ENCODE data around the gene MUC5B.
"Not testable (repeated sequence)": the region's sequence is repeated elsewhere in the genome, so short reads cannot be mapped to it uniquely, and the experiment has no call there.

Gene MUC5B

GRCh38 chr11:1245717-1246116, 22.9 kb downstream of the MUC5B start:
- not testable (repeated sequence) for H3K9me2 ChIP-seq (ENCODE audit: low read depth, low read length); H4K20me1 ChIP-seq (ENCODE audit: insufficient read depth, low read length); H3K36me3 ChIP-seq (ENCODE audit: insufficient read depth, low read length); H3K4me1 ChIP-seq (ENCODE audit: insufficient read depth, low read length, severe bottlenecking); H3K9me3 ChIP-seq (ENCODE audit: low read length); H3K27ac ChIP-seq (ENCODE audit: low read depth, low read length, poor library complexity, severe bottlenecking); H2AFZ ChIP-seq (ENCODE audit: low read length); H3K79me2 ChIP-seq (ENCODE audit: insufficient read depth, low read length); H3K9ac ChIP-seq (ENCODE audit: low read length); H3K4me2 ChIP-seq (ENCODE audit: low read length); H3K4me3 ChIP-seq (ENCODE audit: low read depth, low read length, poor library complexity, severe bottlenecking); H3F3A ChIP-seq (ENCODE audit: insufficient read depth, low read length); H3K27me3 ChIP-seq (ENCODE audit: insufficient read depth, low read length)

- not testable (repeated sequence) for H3K9ac ChIP-seq (ENCODE audit: low read length); H4K20me1 ChIP-seq (ENCODE audit: insufficient read depth, low read length); H3K27ac ChIP-seq (ENCODE audit: low read depth, low read length, poor library complexity, severe bottlenecking); H3K4me2 ChIP-seq (ENCODE audit: low read length); H2AFZ ChIP-seq (ENCODE audit: low read length); H3K27me3 ChIP-seq (ENCODE audit: insufficient read depth, low read length); H3K4me3 ChIP-seq (ENCODE audit: low read depth, low read length, poor library complexity, severe bottlenecking); H3K4me1 ChIP-seq (ENCODE audit: insufficient read depth, low read length, severe bottlenecking); H3K9me2 ChIP-seq (ENCODE audit: low read depth, low read length); H3K36me3 ChIP-seq (ENCODE audit: insufficient read depth, low read length); H3K9me3 ChIP-seq (ENCODE audit: low read length); H3F3A ChIP-seq (ENCODE audit: insufficient read depth, low read length); H3K79me2 ChIP-seq (ENCODE audit: insufficient read depth, low read length)
Measured at GRCh38 chr11:1246301-1246700, 23.4 kb downstream of the MUC5B start.

- H3K79me2 ChIP-seq (ENCODE audit: insufficient read depth, low read length); H3K9me2 ChIP-seq (ENCODE audit: low read depth, low read length); H4K20me1 ChIP-seq (ENCODE audit: insufficient read depth, low read length); H2AFZ ChIP-seq (ENCODE audit: low read length); H3K4me3 ChIP-seq (ENCODE audit: low read depth, low read length, poor library complexity, severe bottlenecking); H3K9me3 ChIP-seq (ENCODE audit: low read length); H3F3A ChIP-seq (ENCODE audit: insufficient read depth, low read length); H3K9ac ChIP-seq (ENCODE audit: low read length); H3K27ac ChIP-seq (ENCODE audit: low read depth, low read length, poor library complexity, severe bottlenecking); H3K4me2 ChIP-seq (ENCODE audit: low read length); H3K36me3 ChIP-seq (ENCODE audit: insufficient read depth, low read length); H3K4me1 ChIP-seq (ENCODE audit: insufficient read depth, low read length, severe bottlenecking); H3K27me3 ChIP-seq (ENCODE audit: insufficient read depth, low read length): not testable (repeated sequence)
Measured at GRCh38 chr11:1247026-1247425, 24.2 kb downstream of the MUC5B start.

GRCh38 chr11:1248951-1249350, 26.1 kb downstream of the MUC5B start:
- not testable (repeated sequence) for H3K27ac ChIP-seq (ENCODE audit: low read depth, low read length, poor library complexity, severe bottlenecking); H3K27me3 ChIP-seq (ENCODE audit: insufficient read depth, low read length); H4K20me1 ChIP-seq (ENCODE audit: insufficient read depth, low read length); H3K4me3 ChIP-seq (ENCODE audit: low read depth, low read length, poor library complexity, severe bottlenecking); H3K36me3 ChIP-seq (ENCODE audit: insufficient read depth, low read length); H3K9me2 ChIP-seq (ENCODE audit: low read depth, low read length); H3F3A ChIP-seq (ENCODE audit: insufficient read depth, low read length); H3K4me1 ChIP-seq (ENCODE audit: insufficient read depth, low read length, severe bottlenecking); H2AFZ ChIP-seq (ENCODE audit: low read length); H3K9ac ChIP-seq (ENCODE audit: low read length); H3K4me2 ChIP-seq (ENCODE audit: low read length); H3K79me2 ChIP-seq (ENCODE audit: insufficient read depth, low read length); H3K9me3 ChIP-seq (ENCODE audit: low read length)

GRCh38 chr11:1250411-1250810, 27.5 kb downstream of the MUC5B start:
- H3K4me2 ChIP-seq (ENCODE audit: low read length); H3K4me1 ChIP-seq (ENCODE audit: insufficient read depth, low read length, severe bottlenecking); H3K4me3 ChIP-seq (ENCODE audit: low read depth, low read length, poor library complexity, severe bottlenecking); H3F3A ChIP-seq (ENCODE audit: insufficient read depth, low read length); H3K27ac ChIP-seq (ENCODE audit: low read depth, low read length, poor library complexity, severe bottlenecking); H3K79me2 ChIP-seq (ENCODE audit: insufficient read depth, low read length); H3K9me2 ChIP-seq (ENCODE audit: low read depth, low read length); H3K9me3 ChIP-seq (ENCODE audit: low read length); H3K9ac ChIP-seq (ENCODE audit: low read length); H4K20me1 ChIP-seq (ENCODE audit: insufficient read depth, low read length); H3K36me3 ChIP-seq (ENCODE audit: insufficient read depth, low read length); H2AFZ ChIP-seq (ENCODE audit: low read length); H3K27me3 ChIP-seq (ENCODE audit: insufficient read depth, low read length): not testable (repeated sequence)

- H3K27me3 ChIP-seq (ENCODE audit: insufficient read depth, low read length) = no peaks in the 10 kb centered on the region
- no peak overlapping the region for H2AFZ ChIP-seq (ENCODE audit: low read length)
- H3K9me3 ChIP-seq (ENCODE audit: low read length) = no peaks in the 10 kb centered on the region
- no peaks in the 10 kb centered on the region for H3F3A ChIP-seq (ENCODE audit: insufficient read depth, low read length)
- H3K27ac ChIP-seq (ENCODE audit: low read depth, low read length, poor library complexity, severe bottlenecking) = no peak overlapping the region
- H3K36me3 ChIP-seq (ENCODE audit: insufficient read depth, low read length) = no peaks in the 10 kb centered on the region
- no peaks in the 10 kb centered on the region for H3K79me2 ChIP-seq (ENCODE audit: insufficient read depth, low read length)
- no peaks in the 10 kb centered on the region for H3K4me1 ChIP-seq (ENCODE audit: insufficient read depth, low read length, severe bottlenecking)
- H3K4me3 ChIP-seq (ENCODE audit: low read depth, low read length, poor library complexity, severe bottlenecking) = no peak overlapping the region
- H3K9me2 ChIP-seq (ENCODE audit: low read depth, low read length) = no peaks in the 10 kb centered on the region
- H4K20me1 ChIP-seq (ENCODE audit: insufficient read depth, low read length) = no peaks in the 10 kb centered on the region
- no peak overlapping the region for H3K4me2 ChIP-seq (ENCODE audit: low read length)
- TF ChIP-seq CTCF (IDR thresholded peaks at IDR 0.05; ENCODE audit: low read length) (no peak), EZH2 (IDR thresholded peaks at IDR 0.05; ENCODE audit: borderline replicate concordance, low read length) (no peak)
- H3K9ac ChIP-seq (ENCODE audit: low read length) = no peak overlapping the region
Measured at GRCh38 chr11:1251236-1251770, 28.4 kb downstream of the MUC5B start.

All from OCI-LY1 (cell line).